Measurements from ENCODE around the gene ABLIM1.

ABLIM1 gene

GRCh38 chr10:114504769-114505579 lies 153.1 kb downstream of the ABLIM1 start:
- TF ChIP-seq TAF1 (IDR thresholded peaks at IDR 0.05; ENCODE audit: borderline replicate concordance, insufficient read depth, low read length): no peak
- TF ChIP-seq REST (IDR thresholded peaks at IDR 0.05; ENCODE audit: insufficient read depth in 1 of 2, low read depth in 2 of 2, low read length in 2 of 2): no peak
- TF ChIP-seq POLR2AphosphoS5 (IDR thresholded peaks at IDR 0.05; ENCODE audit: low read depth, low read length): no peak
- no peak for TF ChIP-seq FOXP2 (optimal IDR thresholded peaks at IDR 0.05; ENCODE audit: borderline replicate concordance, extremely low read depth, extremely low read length, insufficient read depth)
- TF ChIP-seq SIN3A (IDR thresholded peaks at IDR 0.05; ENCODE audit: borderline replicate concordance, insufficient read depth, low read length): no peak

GRCh38 chr10:114502074-114502473 lies 156.0 kb downstream of the ABLIM1 start:
- no peak for TF ChIP-seq POLR2AphosphoS5 (IDR thresholded peaks at IDR 0.05; ENCODE audit: low read depth, low read length)
- no peak for TF ChIP-seq FOXP2 (optimal IDR thresholded peaks at IDR 0.05; ENCODE audit: borderline replicate concordance, extremely low read depth, extremely low read length, insufficient read depth)
- no peak for TF ChIP-seq REST (IDR thresholded peaks at IDR 0.05; ENCODE audit: insufficient read depth in 1 of 2, low read depth in 2 of 2, low read length in 2 of 2)
- TF ChIP-seq SIN3A (IDR thresholded peaks at IDR 0.05; ENCODE audit: borderline replicate concordance, insufficient read depth, low read length): no peak
- no peak for TF ChIP-seq TAF1 (IDR thresholded peaks at IDR 0.05; ENCODE audit: borderline replicate concordance, insufficient read depth, low read length)

- no peak for TF ChIP-seq FOXP2 (optimal IDR thresholded peaks at IDR 0.05; ENCODE audit: borderline replicate concordance, extremely low read depth, extremely low read length, insufficient read depth)
- TF ChIP-seq POLR2AphosphoS5 (IDR thresholded peaks at IDR 0.05; ENCODE audit: low read depth, low read length): no peak
- no peak for TF ChIP-seq SIN3A (IDR thresholded peaks at IDR 0.05; ENCODE audit: borderline replicate concordance, insufficient read depth, low read length)
- no peak for TF ChIP-seq REST (IDR thresholded peaks at IDR 0.05; ENCODE audit: insufficient read depth in 1 of 2, low read depth in 2 of 2, low read length in 2 of 2)
- TF ChIP-seq TAF1 (IDR thresholded peaks at IDR 0.05; ENCODE audit: borderline replicate concordance, insufficient read depth, low read length): no peak
These were observed 156.4 kb downstream of the ABLIM1 start for GRCh38 chr10:114501650-114502049.

GRCh38 chr10:114500643-114501042 lies 157.4 kb downstream of the ABLIM1 start:
- TF ChIP-seq REST (IDR thresholded peaks at IDR 0.05; ENCODE audit: insufficient read depth in 1 of 2, low read depth in 2 of 2, low read length in 2 of 2) (no peak), FOXP2 (optimal IDR thresholded peaks at IDR 0.05; ENCODE audit: borderline replicate concordance, extremely low read depth, extremely low read length, insufficient read depth) (no peak), SIN3A (IDR thresholded peaks at IDR 0.05; ENCODE audit: borderline replicate concordance, insufficient read depth, low read length) (no peak), TAF1 (IDR thresholded peaks at IDR 0.05; ENCODE audit: borderline replicate concordance, insufficient read depth, low read length) (no peak), POLR2AphosphoS5 (IDR thresholded peaks at IDR 0.05; ENCODE audit: low read depth, low read length) (no peak)
